Measurements from ENCODE around the gene LRP1B. TPM values are rescaled to one million over a fixed set of nuclear protein-coding genes. Genes with fewer than 3 reads are reported as not detected.
"Not testable (repeated sequence)": the region's sequence is repeated elsewhere in the genome, so short reads cannot be mapped to it uniquely, and the experiment has no call there.

Gene LRP1B
- total RNA-seq, 1 donor from 2014 or later, result 1.7 TPM

GRCh38 chr2:140422759-140423158 is 1708.1 kb downstream of the LRP1B start:
- Mint-ChIP-seq H3K4me1 (no peaks in the 10 kb centered on the region), H3K36me3 (no peaks in the 10 kb centered on the region), H3K27ac (no peak overlapping the region), H3K27me3 (ENCODE audit: low read depth) (no peaks in the 10 kb centered on the region), H3K9me3 (no peaks in the 10 kb centered on the region), H3K4me3 (no peak overlapping the region)
- DNase-seq (ENCODE audit: low spot score in 2 of 2, unreplicated experiment in 2 of 2), result no peak
- TF ChIP-seq CTCF (IDR thresholded peaks at IDR 0.05; ENCODE audit: unreplicated experiment), result no peak

GRCh38 chr2:140417504-140417903 is 1713.3 kb downstream of the LRP1B start:
- H3K9me3 Mint-ChIP-seq, result peaks cover 15% of the 10 kb centered on the region
- no peaks in the 10 kb centered on the region for H3K36me3 Mint-ChIP-seq
- no peak overlapping the region for H3K4me3 Mint-ChIP-seq
- no peak for TF ChIP-seq CTCF (IDR thresholded peaks at IDR 0.05; ENCODE audit: unreplicated experiment)
- no peaks in the 10 kb centered on the region for H3K4me1 Mint-ChIP-seq
- no peak for DNase-seq (ENCODE audit: low spot score in 2 of 2, unreplicated experiment in 2 of 2)
- H3K27me3 Mint-ChIP-seq (ENCODE audit: low read depth), result no peaks in the 10 kb centered on the region
- no peak overlapping the region for H3K27ac Mint-ChIP-seq

DNA sequence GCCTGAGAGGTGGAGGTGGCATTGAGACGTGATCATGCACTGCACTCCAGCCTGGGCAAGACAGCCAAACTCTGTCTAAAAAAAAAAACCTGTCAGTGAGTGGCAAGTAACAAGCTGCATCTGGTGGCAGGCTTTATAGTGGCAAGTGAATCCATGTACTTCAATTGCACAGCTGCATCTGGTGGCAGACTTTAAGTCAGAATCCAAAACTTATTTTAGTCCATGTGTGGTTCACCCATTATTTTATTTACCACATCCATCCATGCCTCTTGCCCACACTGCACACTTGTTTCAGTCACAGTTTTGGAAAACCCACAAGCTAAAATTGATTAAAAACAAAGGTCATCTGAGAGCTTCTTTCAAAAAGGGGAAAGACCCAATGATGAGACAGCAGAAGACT is 1714.2 kb downstream of the LRP1B start:
- no peaks in the 10 kb centered on the region for H3K4me1 Mint-ChIP-seq
- no peaks in the 10 kb centered on the region for H3K36me3 Mint-ChIP-seq
- TF ChIP-seq CTCF (IDR thresholded peaks at IDR 0.05; ENCODE audit: unreplicated experiment), result no peak
- H3K27me3 Mint-ChIP-seq (ENCODE audit: low read depth), result no peaks in the 10 kb centered on the region
- no peak overlapping the region for H3K27ac Mint-ChIP-seq
- no peak overlapping the region for H3K4me3 Mint-ChIP-seq
- H3K9me3 Mint-ChIP-seq, result peaks cover 15% of the 10 kb centered on the region
- DNase-seq (ENCODE audit: low spot score in 2 of 2, unreplicated experiment in 2 of 2), result no peak

DNA sequence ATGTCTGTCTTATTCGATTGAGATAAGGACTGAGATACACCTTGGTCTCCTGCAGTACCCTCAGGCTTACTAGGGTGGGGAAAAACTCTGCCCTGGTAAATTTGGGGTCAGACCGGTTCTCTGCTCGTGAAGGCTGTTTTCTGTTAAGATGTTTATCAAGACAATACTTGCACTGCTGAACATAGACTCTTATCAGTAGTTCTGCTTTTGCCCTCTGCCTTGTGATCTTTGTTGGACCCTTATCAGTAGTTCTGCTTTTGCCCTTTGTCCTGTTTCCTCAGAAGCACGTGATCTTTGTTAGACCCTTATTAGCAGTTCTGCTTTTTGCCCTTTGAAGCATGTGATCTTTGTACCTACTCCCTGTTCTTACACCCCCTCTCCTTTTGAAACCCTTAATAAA is 1715.8 kb downstream of the LRP1B start:
- H3K36me3 Mint-ChIP-seq; H3K4me3 Mint-ChIP-seq; H3K27me3 Mint-ChIP-seq (ENCODE audit: low read depth); DNase-seq (ENCODE audit: low spot score in 2 of 2, unreplicated experiment in 2 of 2); H3K4me1 Mint-ChIP-seq; H3K27ac Mint-ChIP-seq: not testable (repeated sequence)
- peaks cover 15% of the 10 kb centered on the region for H3K9me3 Mint-ChIP-seq

DNA sequence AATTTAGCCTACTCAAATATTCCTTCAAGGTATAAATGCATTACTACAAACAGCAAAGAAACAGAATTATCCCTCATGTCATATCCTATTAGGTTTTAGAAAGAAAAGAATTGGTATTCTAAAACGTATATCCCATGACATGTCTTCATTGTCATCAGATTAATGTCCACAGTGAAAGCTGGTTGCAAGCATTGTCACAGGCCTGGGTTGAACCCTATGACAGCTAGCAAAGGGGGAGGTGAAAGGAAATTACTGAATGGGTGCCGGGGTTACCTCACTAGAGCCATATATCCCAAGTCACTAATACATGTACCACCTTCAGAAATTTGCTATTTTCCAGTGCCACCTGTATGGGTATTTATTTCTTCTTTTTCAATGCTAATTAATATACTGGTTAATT is 1720.1 kb downstream of the LRP1B start:
- TF ChIP-seq CTCF (IDR thresholded peaks at IDR 0.05; ENCODE audit: unreplicated experiment), result no peak
- DNase-seq (ENCODE audit: low spot score in 2 of 2, unreplicated experiment in 2 of 2), result no peak
- peaks cover 6% of the 10 kb centered on the region for H3K4me1 Mint-ChIP-seq
- H3K27ac Mint-ChIP-seq, result no peak overlapping the region
- H3K36me3 Mint-ChIP-seq, result peaks cover 8% of the 10 kb centered on the region
- H3K4me3 Mint-ChIP-seq, result no peak overlapping the region
- no peaks in the 10 kb centered on the region for H3K27me3 Mint-ChIP-seq (ENCODE audit: low read depth)
- peaks cover 34% of the 10 kb centered on the region for H3K9me3 Mint-ChIP-seq

DNA sequence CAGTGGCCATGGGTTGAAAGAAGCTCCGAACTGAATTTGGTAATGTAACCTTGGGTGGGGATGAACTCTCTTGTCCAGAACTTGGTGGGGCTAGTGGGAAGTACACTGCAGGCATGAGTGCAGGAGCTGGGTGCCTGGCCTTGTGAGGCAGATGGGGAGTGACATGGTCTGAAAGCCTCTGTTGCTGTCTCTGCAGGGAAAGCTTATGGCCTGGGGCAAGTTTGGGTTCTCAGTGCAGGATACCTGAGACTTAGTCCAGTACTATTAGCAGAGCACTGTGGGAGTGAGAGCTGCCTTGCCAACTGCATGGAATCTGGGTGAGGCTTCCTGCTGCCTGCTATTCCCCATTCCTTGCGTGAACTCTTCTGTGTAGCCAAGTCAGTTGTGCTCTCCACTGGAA is 1729.8 kb downstream of the LRP1B start:
- H3K9me3 Mint-ChIP-seq, result peaks cover 33% of the 10 kb centered on the region
- H3K27ac Mint-ChIP-seq, result no peak overlapping the region
- no peaks in the 10 kb centered on the region for H3K27me3 Mint-ChIP-seq (ENCODE audit: low read depth)
- no peak for DNase-seq (ENCODE audit: low spot score in 2 of 2, unreplicated experiment in 2 of 2)
- no peak overlapping the region for H3K4me3 Mint-ChIP-seq
- H3K36me3 Mint-ChIP-seq, result peaks cover 16% of the 10 kb centered on the region
- TF ChIP-seq CTCF (IDR thresholded peaks at IDR 0.05; ENCODE audit: unreplicated experiment), result no peak
- peaks cover 2% of the 10 kb centered on the region for H3K4me1 Mint-ChIP-seq
